ENCODE measurements around the gene PVALEF.

Gene PVALEF

GRCh38 chr17:81193051-81193410 is 27.7 kb downstream of the PVALEF start:
- TF ChIP-seq CTCF (IDR thresholded peaks at IDR 0.05; ENCODE audit: low read depth, low read length) = no peak
- DNase-seq (ENCODE audit: extremely low read depth, low read depth) = no peak

- TF ChIP-seq CTCF (IDR thresholded peaks at IDR 0.05; ENCODE audit: low read depth, low read length) = no peak
- DNase-seq (ENCODE audit: extremely low read depth, low read depth) = no peak
These were observed 28.3 kb downstream of the PVALEF start for GRCh38 chr17:81193470-81194224.

GRCh38 chr17:81194225-81194760 is 29.0 kb downstream of the PVALEF start:
- no peak for TF ChIP-seq CTCF (IDR thresholded peaks at IDR 0.05; ENCODE audit: low read depth, low read length)
- no peak for DNase-seq (ENCODE audit: extremely low read depth, low read depth)

GRCh38 chr17:81194941-81195901 is 29.9 kb downstream of the PVALEF start:
- no peak for TF ChIP-seq CTCF (IDR thresholded peaks at IDR 0.05; ENCODE audit: low read depth, low read length)
- DNase-seq (ENCODE audit: extremely low read depth, low read depth) = no peak

- no peak for TF ChIP-seq CTCF (IDR thresholded peaks at IDR 0.05; ENCODE audit: low read depth, low read length)
- DNase-seq (ENCODE audit: extremely low read depth, low read depth) = no peak
These were observed 30.7 kb downstream of the PVALEF start for GRCh38 chr17:81195941-81196495.

- TF ChIP-seq CTCF (IDR thresholded peaks at IDR 0.05; ENCODE audit: low read depth, low read length) = no peak
These were observed 31.4 kb downstream of the PVALEF start for GRCh38 chr17:81196505-81197408.

More at GRCh38 chr17:81196505-81197408, 31.4 kb downstream of the PVALEF start:
- DNase-seq (ENCODE audit: extremely low read depth, low read depth) = no peak
